ENCODE data around the gene PTPN2. TPM values are rescaled to one million over a fixed set of nuclear protein-coding genes. Genes with fewer than 3 reads are reported as not detected.

Gene PTPN2
- polyA plus RNA-seq, 2 of the 4 experiments (the other 2 are of a cell fraction) = 23.0 to 32.4 TPM

DNA sequence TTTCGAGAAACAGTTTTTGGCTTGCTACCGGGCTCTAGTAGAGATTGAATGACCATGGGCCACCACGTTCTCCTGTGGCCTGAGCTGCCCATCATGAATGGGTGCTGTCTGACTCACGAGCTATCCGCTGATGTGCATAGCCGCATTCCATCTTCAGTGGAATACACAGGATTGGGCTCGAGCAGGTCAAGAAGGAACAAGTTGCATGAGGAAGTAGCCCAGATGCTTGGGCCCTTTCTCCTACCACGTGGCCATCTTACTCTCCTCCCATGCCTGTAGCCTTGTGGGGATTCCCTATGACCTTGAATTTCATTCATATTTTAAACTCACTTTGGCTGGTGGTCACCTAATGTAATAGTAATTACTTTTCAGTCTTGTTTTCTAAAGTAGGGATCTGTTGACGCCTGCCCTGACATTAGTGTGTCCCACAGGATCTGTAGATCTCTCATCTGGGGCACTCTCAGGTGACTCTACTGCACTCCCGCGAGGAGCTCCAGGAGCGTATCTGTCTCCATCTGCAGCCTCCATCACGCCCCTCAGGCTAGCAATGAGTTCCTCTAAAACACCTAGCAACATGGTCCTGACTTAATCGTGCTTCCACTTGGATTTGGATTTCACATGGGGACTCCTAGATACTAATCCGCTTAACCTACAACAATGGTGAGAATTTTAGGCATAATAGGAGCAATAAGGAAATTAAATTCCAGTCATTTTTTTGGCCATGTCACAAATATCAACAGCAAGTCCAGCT lies 113.4 kb downstream of the PTPN2 start (continued):
- no peak for TF ChIP-seq FOXS1 (CRISPR knock-in tag; IDR thresholded peaks at IDR 0.05)
- TF ChIP-seq, protein P1, sequence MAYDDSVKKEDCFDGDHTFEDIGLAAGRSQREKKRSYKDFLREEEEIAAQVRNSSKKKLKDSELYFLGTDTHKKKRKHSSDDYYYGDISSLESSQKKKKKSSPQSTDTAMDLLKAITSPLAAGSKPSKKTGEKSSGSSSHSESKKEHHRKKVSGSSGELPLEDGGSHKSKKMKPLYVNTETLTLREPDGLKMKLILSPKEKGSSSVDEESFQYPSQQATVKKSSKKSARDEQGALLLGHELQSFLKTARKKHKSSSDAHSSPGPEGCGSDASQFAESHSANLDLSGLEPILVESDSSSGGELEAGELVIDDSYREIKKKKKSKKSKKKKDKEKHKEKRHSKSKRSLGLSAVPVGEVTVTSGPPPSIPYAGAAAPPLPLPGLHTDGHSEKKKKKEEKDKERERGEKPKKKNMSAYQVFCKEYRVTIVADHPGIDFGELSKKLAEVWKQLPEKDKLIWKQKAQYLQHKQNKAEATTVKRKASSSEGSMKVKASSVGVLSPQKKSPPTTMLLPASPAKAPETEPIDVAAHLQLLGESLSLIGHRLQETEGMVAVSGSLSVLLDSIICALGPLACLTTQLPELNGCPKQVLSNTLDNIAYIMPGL (CRISPR knock-in tag; IDR thresholded peaks at IDR 0.05; ENCODE audit: borderline replicate concordance) = no peak
- TF ChIP-seq MAZ (IDR thresholded peaks at IDR 0.05; ENCODE audit: borderline replicate concordance, low read depth, low read length) = no peak
- no peak for TF ChIP-seq BHLHE40 (IDR thresholded peaks at IDR 0.05; ENCODE audit: low read depth, low read length)
- TF ChIP-seq ZNF302 (CRISPR knock-in tag; IDR thresholded peaks at IDR 0.05) = no peak
- TF ChIP-seq KDM5A (IDR thresholded peaks at IDR 0.05) = no peak

DNA sequence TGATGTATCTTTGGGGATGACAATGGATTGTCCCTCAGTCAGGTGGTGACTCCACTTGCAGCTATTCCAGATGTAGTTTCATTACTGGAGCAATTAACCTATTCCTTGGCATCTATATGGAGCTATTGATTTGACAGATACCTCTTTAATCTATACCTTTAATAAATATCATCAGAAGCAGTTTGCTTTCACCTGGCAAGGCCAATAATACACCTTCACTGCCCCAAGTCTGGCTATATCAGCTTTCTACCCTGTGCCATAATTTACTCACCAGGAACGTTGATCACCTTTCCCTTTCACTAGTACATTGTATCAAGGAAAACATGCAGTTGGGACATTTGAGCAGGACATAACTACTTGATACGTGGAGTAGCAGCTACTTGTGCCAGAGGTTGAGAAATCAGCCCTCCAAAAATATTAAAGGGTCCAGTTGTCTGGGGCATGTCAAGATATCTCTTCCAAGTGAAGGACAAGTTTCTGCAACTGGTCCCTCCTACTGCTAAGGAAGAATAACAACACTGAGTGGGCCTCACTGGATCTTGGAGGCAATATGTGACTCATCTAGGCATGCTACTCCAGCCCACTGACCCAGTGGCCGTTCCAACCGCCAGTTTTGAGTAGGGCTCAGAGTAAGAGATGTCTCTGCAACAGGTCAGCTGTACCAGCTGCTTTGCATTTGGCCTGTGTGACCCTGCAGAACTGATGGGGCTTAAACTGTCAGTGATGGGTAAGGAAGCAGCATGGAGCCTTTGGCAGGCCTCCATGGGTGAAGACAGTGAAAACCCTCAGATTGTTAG lies 114.2 kb downstream of the PTPN2 start:
- ATAC-seq (no peak), DNase-seq (ENCODE audit: low read depth in 1 of 2, low spot score in 1 of 2) (no peak), FAIRE-seq (no peak)
- WGBS (ENCODE audit: missing lambda C conversion rate) = 73% methylated on average over 4 of the region's 4 CpGs
- ChIA-PET POLR2A (no interaction called here), CTCF (interaction anchor here (1.9 to 2.8 kb wide), 2 partner anchors 25 to 164 kb away, joined by 8 read pairs; no protein-coding TSS in a partner anchor)
- H3K4me1 ChIP-seq = no peaks in the 10 kb centered on the region
- no peak overlapping the region for H3K27ac ChIP-seq
- no peak for TF ChIP-seq BHLHE40 (IDR thresholded peaks at IDR 0.05; ENCODE audit: low read depth, low read length)
- TF ChIP-seq, protein P2, sequence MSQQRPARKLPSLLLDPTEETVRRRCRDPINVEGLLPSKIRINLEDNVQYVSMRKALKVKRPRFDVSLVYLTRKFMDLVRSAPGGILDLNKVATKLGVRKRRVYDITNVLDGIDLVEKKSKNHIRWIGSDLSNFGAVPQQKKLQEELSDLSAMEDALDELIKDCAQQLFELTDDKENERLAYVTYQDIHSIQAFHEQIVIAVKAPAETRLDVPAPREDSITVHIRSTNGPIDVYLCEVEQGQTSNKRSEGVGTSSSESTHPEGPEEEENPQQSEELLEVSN (IDR thresholded peaks at IDR 0.05; ENCODE audit: borderline replicate concordance, low read depth) = no peak
- no peak for TF ChIP-seq MAZ (IDR thresholded peaks at IDR 0.05; ENCODE audit: borderline replicate concordance, low read depth, low read length)
- TF ChIP-seq NFE2L2 (conservative IDR thresholded peaks at IDR 0.05; ENCODE audit: low read length) = no peak
- TF ChIP-seq RFX5 (IDR thresholded peaks at IDR 0.05) = no peak
- TF ChIP-seq, protein P3, sequence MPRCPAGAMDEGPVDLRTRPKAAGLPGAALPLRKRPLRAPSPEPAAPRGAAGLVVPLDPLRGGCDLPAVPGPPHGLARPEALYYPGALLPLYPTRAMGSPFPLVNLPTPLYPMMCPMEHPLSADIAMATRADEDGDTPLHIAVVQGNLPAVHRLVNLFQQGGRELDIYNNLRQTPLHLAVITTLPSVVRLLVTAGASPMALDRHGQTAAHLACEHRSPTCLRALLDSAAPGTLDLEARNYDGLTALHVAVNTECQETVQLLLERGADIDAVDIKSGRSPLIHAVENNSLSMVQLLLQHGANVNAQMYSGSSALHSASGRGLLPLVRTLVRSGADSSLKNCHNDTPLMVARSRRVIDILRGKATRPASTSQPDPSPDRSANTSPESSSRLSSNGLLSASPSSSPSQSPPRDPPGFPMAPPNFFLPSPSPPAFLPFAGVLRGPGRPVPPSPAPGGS (IDR thresholded peaks at IDR 0.05) = no peak
- TF ChIP-seq, protein P4, sequence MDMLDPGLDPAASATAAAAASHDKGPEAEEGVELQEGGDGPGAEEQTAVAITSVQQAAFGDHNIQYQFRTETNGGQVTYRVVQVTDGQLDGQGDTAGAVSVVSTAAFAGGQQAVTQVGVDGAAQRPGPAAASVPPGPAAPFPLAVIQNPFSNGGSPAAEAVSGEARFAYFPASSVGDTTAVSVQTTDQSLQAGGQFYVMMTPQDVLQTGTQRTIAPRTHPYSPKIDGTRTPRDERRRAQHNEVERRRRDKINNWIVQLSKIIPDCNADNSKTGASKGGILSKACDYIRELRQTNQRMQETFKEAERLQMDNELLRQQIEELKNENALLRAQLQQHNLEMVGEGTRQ (IDR thresholded peaks at IDR 0.05) = no peak
- no peak for TF ChIP-seq CHD2 (IDR thresholded peaks at IDR 0.05; ENCODE audit: low read length, partially characterized antibody)
- TF ChIP-seq, protein P5, sequence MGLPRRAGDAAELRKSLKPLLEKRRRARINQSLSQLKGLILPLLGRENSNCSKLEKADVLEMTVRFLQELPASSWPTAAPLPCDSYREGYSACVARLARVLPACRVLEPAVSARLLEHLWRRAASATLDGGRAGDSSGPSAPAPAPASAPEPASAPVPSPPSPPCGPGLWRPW (IDR thresholded peaks at IDR 0.05) = no peak
- TF ChIP-seq ZSCAN20 (CRISPR knock-in tag; IDR thresholded peaks at IDR 0.05) = no peak
- TF ChIP-seq RNF2 (IDR thresholded peaks at IDR 0.05; ENCODE audit: borderline replicate concordance, low read depth) = no peak
- no peak for TF ChIP-seq PHF8 (IDR thresholded peaks at IDR 0.05; ENCODE audit: borderline replicate concordance, low read depth)
- H3K9me3 ChIP-seq = no peaks in the 10 kb centered on the region
- H3K4me2 ChIP-seq = no peak overlapping the region
- H3K4me3 ChIP-seq = no peak overlapping the region

DNA sequence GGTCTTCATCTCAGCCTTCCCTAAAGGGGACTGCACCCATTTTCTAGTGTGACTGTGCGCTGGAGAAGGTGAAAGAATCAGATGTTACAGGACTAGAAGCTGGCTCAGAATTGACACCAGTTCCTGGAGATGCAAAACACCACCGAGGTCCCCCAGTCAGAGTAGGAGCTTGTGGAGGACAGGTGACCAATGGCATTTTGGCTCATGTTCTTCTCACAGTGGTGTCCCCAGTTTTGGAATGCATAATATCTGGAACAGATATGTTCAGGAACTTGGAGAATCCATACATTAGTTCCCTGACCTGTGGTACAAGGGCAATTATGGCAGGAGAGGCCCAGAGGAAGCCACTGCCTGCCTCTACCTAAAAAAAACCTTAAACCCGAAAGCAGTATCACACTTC lies 114.9 kb downstream of the PTPN2 start:
- WGBS (ENCODE audit: missing lambda C conversion rate) = 75% methylated on average over 3 of the region's 3 CpGs
- DNase-seq (ENCODE audit: low read depth in 1 of 2, low spot score in 1 of 2) (no peak), ATAC-seq (no peak), FAIRE-seq (no peak)
- POLR2A ChIA-PET = no interaction called here
- H3K4me1 ChIP-seq = no peaks in the 10 kb centered on the region
- CTCF ChIA-PET = interaction anchor here (0.6 to 2.8 kb wide), 5 partner anchors 24 to 165 kb away, joined by 3 to 8 read pairs (median 5); no protein-coding TSS in a partner anchor
- no peak overlapping the region for H3K4me3 ChIP-seq
- no peak overlapping the region for H3K4me2 ChIP-seq
- H3K9me3 ChIP-seq = no peaks in the 10 kb centered on the region
- no peak overlapping the region for H3K27ac ChIP-seq
- TF ChIP-seq RAD21 (conservative IDR thresholded peaks at IDR 0.05 in 1 of 2, IDR thresholded peaks at IDR 0.05 in 1 of 2) = no peak
- TF ChIP-seq, protein P6, sequence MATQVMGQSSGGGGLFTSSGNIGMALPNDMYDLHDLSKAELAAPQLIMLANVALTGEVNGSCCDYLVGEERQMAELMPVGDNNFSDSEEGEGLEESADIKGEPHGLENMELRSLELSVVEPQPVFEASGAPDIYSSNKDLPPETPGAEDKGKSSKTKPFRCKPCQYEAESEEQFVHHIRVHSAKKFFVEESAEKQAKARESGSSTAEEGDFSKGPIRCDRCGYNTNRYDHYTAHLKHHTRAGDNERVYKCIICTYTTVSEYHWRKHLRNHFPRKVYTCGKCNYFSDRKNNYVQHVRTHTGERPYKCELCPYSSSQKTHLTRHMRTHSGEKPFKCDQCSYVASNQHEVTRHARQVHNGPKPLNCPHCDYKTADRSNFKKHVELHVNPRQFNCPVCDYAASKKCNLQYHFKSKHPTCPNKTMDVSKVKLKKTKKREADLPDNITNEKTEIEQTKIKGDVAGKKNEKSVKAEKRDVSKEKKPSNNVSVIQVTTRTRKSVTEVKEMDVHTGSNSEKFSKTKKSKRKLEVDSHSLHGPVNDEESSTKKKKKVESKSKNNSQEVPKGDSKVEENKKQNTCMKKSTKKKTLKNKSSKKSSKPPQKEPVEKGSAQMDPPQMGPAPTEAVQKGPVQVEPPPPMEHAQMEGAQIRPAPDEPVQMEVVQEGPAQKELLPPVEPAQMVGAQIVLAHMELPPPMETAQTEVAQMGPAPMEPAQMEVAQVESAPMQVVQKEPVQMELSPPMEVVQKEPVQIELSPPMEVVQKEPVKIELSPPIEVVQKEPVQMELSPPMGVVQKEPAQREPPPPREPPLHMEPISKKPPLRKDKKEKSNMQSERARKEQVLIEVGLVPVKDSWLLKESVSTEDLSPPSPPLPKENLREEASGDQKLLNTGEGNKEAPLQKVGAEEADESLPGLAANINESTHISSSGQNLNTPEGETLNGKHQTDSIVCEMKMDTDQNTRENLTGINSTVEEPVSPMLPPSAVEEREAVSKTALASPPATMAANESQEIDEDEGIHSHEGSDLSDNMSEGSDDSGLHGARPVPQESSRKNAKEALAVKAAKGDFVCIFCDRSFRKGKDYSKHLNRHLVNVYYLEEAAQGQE (IDR thresholded peaks at IDR 0.05) = no peak
- no peak for TF ChIP-seq NPAS2 (CRISPR knock-in tag; IDR thresholded peaks at IDR 0.05; ENCODE audit: borderline replicate concordance)
- no peak for TF ChIP-seq FOXS1 (CRISPR knock-in tag; IDR thresholded peaks at IDR 0.05)
- TF ChIP-seq, protein P7, sequence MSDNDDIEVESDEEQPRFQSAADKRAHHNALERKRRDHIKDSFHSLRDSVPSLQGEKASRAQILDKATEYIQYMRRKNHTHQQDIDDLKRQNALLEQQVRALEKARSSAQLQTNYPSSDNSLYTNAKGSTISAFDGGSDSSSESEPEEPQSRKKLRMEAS (IDR thresholded peaks at IDR 0.05) = no peak
- no peak for TF ChIP-seq NFE2L2 (conservative IDR thresholded peaks at IDR 0.05; ENCODE audit: low read length)
- TF ChIP-seq TP53 (CRISPR knock-in tag; IDR thresholded peaks at IDR 0.05) = no peak
